ENCODE data around the gene SOX6. TPM values are rescaled to one million over a fixed set of nuclear protein-coding genes. Genes with fewer than 3 reads are reported as not detected.

Gene SOX6
- total and polyA plus RNA-seq, 8 donors: 5.1 to 23.0 (median 18.7) TPM

DNA sequence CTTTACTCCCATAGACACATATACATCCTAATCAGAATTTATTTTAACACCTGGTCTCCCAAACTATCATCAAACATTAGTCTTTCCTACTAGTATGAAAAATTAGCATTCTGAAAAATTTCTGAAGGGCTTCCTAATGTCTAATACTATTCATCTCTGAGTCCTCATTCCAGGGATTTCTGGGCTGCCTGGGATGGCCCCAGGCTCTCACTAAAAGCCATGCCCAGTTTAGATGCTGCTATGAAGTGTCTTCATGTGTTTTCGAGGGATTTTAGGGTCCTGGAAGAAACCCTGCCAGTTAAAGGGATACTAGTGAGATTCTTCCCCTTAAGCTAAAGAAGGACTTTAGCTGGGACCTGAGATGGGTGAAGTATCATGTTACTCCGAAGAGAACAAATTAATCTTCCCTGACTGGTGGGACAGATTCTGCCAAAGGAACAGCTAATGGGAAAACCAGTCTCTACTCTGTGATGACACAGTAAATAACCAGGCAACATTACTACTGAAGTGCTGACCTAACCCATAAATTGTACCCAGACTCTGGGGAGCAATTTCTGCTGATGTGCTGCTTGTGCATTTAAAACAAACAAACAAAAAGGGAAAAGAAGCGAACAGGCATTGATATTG, 342.6 kb downstream of the SOX6 start:
- Histone ChIP-seq H3K27ac (no peak overlapping the region), H3K36me3 (no peaks in the 10 kb centered on the region), H3K27me3 (no peaks in the 10 kb centered on the region), H3K9me3 (no peaks in the 10 kb centered on the region), H3K4me1 (peaks cover 5 to 9% (median 7%) of the 10 kb centered on the region in 3 donors), H3K4me3 (no peak overlapping the region)
- FAIRE-seq (no peak), DNase-seq (no peak), ATAC-seq (peak in 1 of 4 donors; percentile 22)
- TF ChIP-seq, protein P1, sequence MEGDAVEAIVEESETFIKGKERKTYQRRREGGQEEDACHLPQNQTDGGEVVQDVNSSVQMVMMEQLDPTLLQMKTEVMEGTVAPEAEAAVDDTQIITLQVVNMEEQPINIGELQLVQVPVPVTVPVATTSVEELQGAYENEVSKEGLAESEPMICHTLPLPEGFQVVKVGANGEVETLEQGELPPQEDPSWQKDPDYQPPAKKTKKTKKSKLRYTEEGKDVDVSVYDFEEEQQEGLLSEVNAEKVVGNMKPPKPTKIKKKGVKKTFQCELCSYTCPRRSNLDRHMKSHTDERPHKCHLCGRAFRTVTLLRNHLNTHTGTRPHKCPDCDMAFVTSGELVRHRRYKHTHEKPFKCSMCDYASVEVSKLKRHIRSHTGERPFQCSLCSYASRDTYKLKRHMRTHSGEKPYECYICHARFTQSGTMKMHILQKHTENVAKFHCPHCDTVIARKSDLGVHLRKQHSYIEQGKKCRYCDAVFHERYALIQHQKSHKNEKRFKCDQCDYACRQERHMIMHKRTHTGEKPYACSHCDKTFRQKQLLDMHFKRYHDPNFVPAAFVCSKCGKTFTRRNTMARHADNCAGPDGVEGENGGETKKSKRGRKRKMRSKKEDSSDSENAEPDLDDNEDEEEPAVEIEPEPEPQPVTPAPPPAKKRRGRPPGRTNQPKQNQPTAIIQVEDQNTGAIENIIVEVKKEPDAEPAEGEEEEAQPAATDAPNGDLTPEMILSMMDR (IDR thresholded peaks at IDR 0.05): no peak
- WGBS, 2 donors: 72 to 79% methylated on average over 3 of the region's 3 CpGs
- intact Hi-C loops (cut with DNase I): no loop called here

DNA sequence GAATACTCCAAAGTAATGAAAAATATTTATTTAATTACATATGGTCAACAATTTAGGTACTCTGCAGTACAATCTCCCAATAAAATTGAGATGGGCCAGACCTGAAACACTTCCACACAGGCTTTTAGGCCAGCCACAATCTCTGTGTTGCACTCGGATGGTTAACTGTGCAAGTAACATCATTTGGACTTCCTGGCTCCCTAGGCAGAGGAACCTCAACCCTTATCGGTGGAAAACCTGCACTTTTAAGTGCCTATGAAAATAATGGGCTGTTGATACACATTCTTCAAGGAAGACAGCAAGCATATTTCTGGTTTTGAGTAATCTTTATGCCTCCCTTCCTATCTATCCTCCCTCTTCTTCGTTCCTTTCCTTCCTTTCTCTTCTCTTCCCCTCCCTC, 343.1 kb downstream of the SOX6 start:
- no peaks in the 10 kb centered on the region for H3K9me3 ChIP-seq

DNA sequence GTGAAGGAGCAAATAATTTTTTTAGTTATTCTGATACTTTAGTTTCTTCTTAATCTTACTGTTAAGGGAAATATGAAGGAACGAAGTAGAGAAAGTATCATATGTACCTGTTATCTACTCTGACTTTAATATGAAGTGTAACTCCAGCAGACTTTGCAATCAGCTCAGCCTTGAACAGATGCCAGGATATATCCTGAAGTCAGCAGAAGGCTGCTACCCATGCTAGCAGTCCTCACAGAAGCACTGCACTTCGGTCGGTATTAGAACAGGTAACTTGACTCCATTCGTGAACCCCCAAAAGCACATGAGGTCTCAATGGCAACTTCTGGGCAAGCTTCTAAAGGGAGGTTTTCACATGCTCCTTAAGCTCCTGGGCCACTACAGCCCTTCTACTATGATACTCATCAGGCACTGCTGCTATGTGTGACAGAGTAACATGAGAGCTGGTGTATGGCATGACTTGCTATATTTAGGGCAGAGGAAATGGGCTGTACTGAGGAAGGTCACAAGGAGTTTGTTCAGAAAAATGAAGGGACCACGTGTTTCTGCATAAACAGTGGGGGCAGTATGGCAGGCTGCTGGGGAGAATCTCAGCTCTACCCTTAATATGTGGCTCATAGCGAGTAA, 344.1 kb downstream of the SOX6 start:
- TF ChIP-seq, protein P1 (IDR thresholded peaks at IDR 0.05): no peak
- 30 to 32% methylated on average over 6 of the region's 6 CpGs for WGBS, 2 donors
- H3K27ac ChIP-seq: no peak overlapping the region
- FAIRE-seq (no peak), ATAC-seq (peak; percentile 81 to 92 (median 88)), DNase-seq (peak in 4 of 6 donors; percentile 17 to 46 (median 35))
- peaks cover 5 to 9% (median 7%) of the 10 kb centered on the region in 3 donors for H3K4me1 ChIP-seq
- no peaks in the 10 kb centered on the region for H3K27me3 ChIP-seq
- no peaks in the 10 kb centered on the region for H3K36me3 ChIP-seq
- H3K9me3 ChIP-seq: no peaks in the 10 kb centered on the region
- intact Hi-C loops (cut with DNase I): no loop called here
- no peak overlapping the region for H3K4me3 ChIP-seq

More for the DNA sequence above, 343.1 kb downstream of the SOX6 start:
- no peak for DNase-seq
- Histone ChIP-seq H3K36me3 (no peaks in the 10 kb centered on the region), H3K4me3 (no peak overlapping the region), H3K4me1 (peaks cover 5 to 9% (median 7%) of the 10 kb centered on the region in 3 donors), H3K27me3 (no peaks in the 10 kb centered on the region), H3K27ac (no peak overlapping the region)
- 78 to 79% methylated on average over 3 of the region's 3 CpGs for WGBS, 2 donors
- TF ChIP-seq, protein P1 (IDR thresholded peaks at IDR 0.05): no peak
- intact Hi-C loops (cut with DNase I): no loop called here
- ATAC-seq: no peak
- FAIRE-seq: no peak

DNA sequence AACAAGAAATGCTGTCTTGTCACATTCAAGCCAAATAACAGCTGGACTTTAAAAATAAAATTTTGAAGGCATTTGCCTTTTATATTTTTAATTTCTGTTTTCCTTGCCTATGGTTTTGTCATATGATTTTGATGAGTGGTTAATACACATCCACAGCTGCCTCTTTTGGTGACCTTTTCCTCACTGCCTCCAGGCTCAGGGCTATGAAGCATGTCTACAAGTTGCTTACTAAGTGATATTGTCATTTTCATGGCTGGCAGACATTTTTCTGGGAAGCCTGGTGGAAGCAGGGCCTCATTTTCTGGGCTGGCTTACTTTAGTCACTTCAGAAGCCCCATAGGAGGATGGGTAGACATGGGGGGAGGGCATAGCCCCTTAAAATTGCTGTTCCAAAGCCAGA, 344.9 kb downstream of the SOX6 start:
- FAIRE-seq (no peak), DNase-seq (no peak), ATAC-seq (no peak)
- peaks cover 4 to 7% (median 5%) of the 10 kb centered on the region in 3 donors for H3K4me1 ChIP-seq
- H3K27me3 ChIP-seq: no peaks in the 10 kb centered on the region
- TF ChIP-seq, protein P1 (IDR thresholded peaks at IDR 0.05): no peak
- no peaks in the 10 kb centered on the region for H3K36me3 ChIP-seq
- H3K4me3 ChIP-seq: no peak overlapping the region
- H3K27ac ChIP-seq: no peak overlapping the region
- intact Hi-C loops (cut with DNase I): no loop called here
- H3K9me3 ChIP-seq: no peaks in the 10 kb centered on the region

DNA sequence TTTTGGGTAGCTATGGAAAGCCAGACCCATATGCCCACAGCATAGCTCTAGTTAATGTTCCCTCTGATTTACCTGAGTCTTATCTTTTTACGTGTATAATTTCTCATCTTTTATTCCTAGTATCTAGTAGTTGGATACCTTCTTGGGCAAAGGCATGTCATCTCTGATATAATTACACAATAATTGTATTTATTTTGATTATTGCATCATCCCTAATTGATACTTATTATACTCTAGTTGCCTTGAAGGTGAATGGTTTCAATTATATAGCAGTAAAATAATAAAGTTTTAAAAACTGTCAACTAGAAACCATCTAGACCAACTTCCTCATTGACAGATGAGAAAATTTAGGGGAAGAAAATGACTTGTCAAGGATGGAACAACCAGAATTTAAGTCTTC, 347.3 kb downstream of the SOX6 start:
- H3K27me3 ChIP-seq: no peaks in the 10 kb centered on the region
- H3K4me1 ChIP-seq: peaks cover 4 to 7% (median 5%) of the 10 kb centered on the region in 3 donors
- no peak for FAIRE-seq
- intact Hi-C loops (cut with DNase I): no loop called here
- no peak overlapping the region for H3K4me3 ChIP-seq
- TF ChIP-seq, protein P1 (IDR thresholded peaks at IDR 0.05): no peak
- no peak for DNase-seq
- no peak for ATAC-seq
- WGBS, 2 donors: 81 to 93% methylated on average over 1 of the region's 1 CpG
- H3K27ac ChIP-seq: no peak overlapping the region
- H3K36me3 ChIP-seq: no peaks in the 10 kb centered on the region
- no peaks in the 10 kb centered on the region for H3K9me3 ChIP-seq

Data from pancreas (tissue), 10 donors.